ENCODE data around the gene ADRA2A. TPM values are rescaled to one million over a fixed set of nuclear protein-coding genes. Genes with fewer than 3 reads are reported as not detected.

The ADRA2A gene
- total RNA-seq, 1 donor from 2014 or later = 1.5 TPM

GRCh38 chr10:111086574-111086973 is 9.7 kb downstream of the ADRA2A start:
- no peak for TF ChIP-seq CTCF (IDR thresholded peaks at IDR 0.05; ENCODE audit: unreplicated experiment)
- Mint-ChIP-seq H3K4me1 (ENCODE audit: unreplicated experiment) (no peaks in the 10 kb centered on the region), H3K9me3 (ENCODE audit: unreplicated experiment) (no peaks in the 10 kb centered on the region), H3K27me3 (ENCODE audit: unreplicated experiment) (no peaks in the 10 kb centered on the region), H3K36me3 (ENCODE audit: low read depth, unreplicated experiment) (no peaks in the 10 kb centered on the region), H3K4me3 (ENCODE audit: unreplicated experiment) (no peak overlapping the region), H3K27ac (ENCODE audit: unreplicated experiment) (no peak overlapping the region)
- DNase-seq (ENCODE audit: low spot score) = no peak

GRCh38 chr10:111087331-111087756 is 10.5 kb downstream of the ADRA2A start:
- Mint-ChIP-seq H3K4me3 (ENCODE audit: unreplicated experiment) (no peak overlapping the region), H3K4me1 (ENCODE audit: unreplicated experiment) (no peaks in the 10 kb centered on the region), H3K27ac (ENCODE audit: unreplicated experiment) (no peak overlapping the region), H3K36me3 (ENCODE audit: low read depth, unreplicated experiment) (no peaks in the 10 kb centered on the region), H3K9me3 (ENCODE audit: unreplicated experiment) (no peaks in the 10 kb centered on the region), H3K27me3 (ENCODE audit: unreplicated experiment) (no peaks in the 10 kb centered on the region)
- no peak for TF ChIP-seq CTCF (IDR thresholded peaks at IDR 0.05; ENCODE audit: unreplicated experiment)
- no peak for DNase-seq (ENCODE audit: low spot score)

- Mint-ChIP-seq H3K4me1 (ENCODE audit: unreplicated experiment) (no peaks in the 10 kb centered on the region), H3K27ac (ENCODE audit: unreplicated experiment) (no peak overlapping the region), H3K27me3 (ENCODE audit: unreplicated experiment) (no peaks in the 10 kb centered on the region), H3K9me3 (ENCODE audit: unreplicated experiment) (no peaks in the 10 kb centered on the region), H3K4me3 (ENCODE audit: unreplicated experiment) (no peak overlapping the region), H3K36me3 (ENCODE audit: low read depth, unreplicated experiment) (no peaks in the 10 kb centered on the region)
- DNase-seq (ENCODE audit: low spot score) = no peak
- no peak for TF ChIP-seq CTCF (IDR thresholded peaks at IDR 0.05; ENCODE audit: unreplicated experiment)
Observed at GRCh38 chr10:111087968-111088505, 11.2 kb downstream of the ADRA2A start.

- no peak for DNase-seq (ENCODE audit: low spot score)
- Mint-ChIP-seq H3K36me3 (ENCODE audit: low read depth, unreplicated experiment) (no peaks in the 10 kb centered on the region), H3K9me3 (ENCODE audit: unreplicated experiment) (no peaks in the 10 kb centered on the region), H3K27me3 (ENCODE audit: unreplicated experiment) (no peaks in the 10 kb centered on the region), H3K27ac (ENCODE audit: unreplicated experiment) (no peak overlapping the region), H3K4me3 (ENCODE audit: unreplicated experiment) (no peak overlapping the region), H3K4me1 (ENCODE audit: unreplicated experiment) (no peaks in the 10 kb centered on the region)
- no peak for TF ChIP-seq CTCF (IDR thresholded peaks at IDR 0.05; ENCODE audit: unreplicated experiment)
Observed at GRCh38 chr10:111089293-111089692, 12.5 kb downstream of the ADRA2A start.

GRCh38 chr10:111091833-111092232 is 15.0 kb downstream of the ADRA2A start:
- H3K27me3 Mint-ChIP-seq (ENCODE audit: unreplicated experiment) = peaks cover 1% of the 10 kb centered on the region
- H3K9me3 Mint-ChIP-seq (ENCODE audit: unreplicated experiment) = no peaks in the 10 kb centered on the region
- no peaks in the 10 kb centered on the region for H3K36me3 Mint-ChIP-seq (ENCODE audit: low read depth, unreplicated experiment)
- H3K27ac Mint-ChIP-seq (ENCODE audit: unreplicated experiment) = no peak overlapping the region
- H3K4me1 Mint-ChIP-seq (ENCODE audit: unreplicated experiment) = no peaks in the 10 kb centered on the region
- TF ChIP-seq CTCF (IDR thresholded peaks at IDR 0.05; ENCODE audit: unreplicated experiment) = no peak
- H3K4me3 Mint-ChIP-seq (ENCODE audit: unreplicated experiment) = no peak overlapping the region
- no peak for DNase-seq (ENCODE audit: low spot score)

Measured in endothelial cell (in vitro differentiated cells).